ENCODE results near the gene PEX10.

The PEX10 gene

GRCh38 chr1:2402420-2402819, 9.9 kb downstream of the PEX10 start:
- FAIRE-seq: no peak

- no peak for FAIRE-seq
Measured at GRCh38 chr1:2400950-2401649, 11.3 kb downstream of the PEX10 start.

GRCh38 chr1:2400576-2400909, 11.8 kb downstream of the PEX10 start:
- no peak for FAIRE-seq

GRCh38 chr1:2399890-2400575, 12.3 kb downstream of the PEX10 start:
- no peak for FAIRE-seq

GRCh38 chr1:2398871-2399270, 13.5 kb downstream of the PEX10 start:
- no peak for FAIRE-seq

GRCh38 chr1:2397007-2397679, 15.2 kb downstream of the PEX10 start:
- FAIRE-seq: no peak

- no peak for FAIRE-seq
Measured at GRCh38 chr1:2396476-2396875, 15.9 kb downstream of the PEX10 start.

GRCh38 chr1:2396059-2396458, 16.3 kb downstream of the PEX10 start:
- FAIRE-seq: no peak

- no peak for FAIRE-seq
Measured at GRCh38 chr1:2395245-2395644, 17.1 kb downstream of the PEX10 start.

GRCh38 chr1:2394761-2395160, 17.6 kb downstream of the PEX10 start:
- no peak for FAIRE-seq

GRCh38 chr1:2394220-2394619, 18.1 kb downstream of the PEX10 start:
- no peak for FAIRE-seq

- FAIRE-seq: no peak
Measured at GRCh38 chr1:2393471-2393877, 18.9 kb downstream of the PEX10 start.

GRCh38 chr1:2392686-2393085, 19.7 kb downstream of the PEX10 start:
- FAIRE-seq: no peak

- FAIRE-seq: no peak
Measured at GRCh38 chr1:2391931-2392509, 20.3 kb downstream of the PEX10 start.

GRCh38 chr1:2391041-2391930, 21.1 kb downstream of the PEX10 start, which contains the start of the genes MORN1 and RER1:
MORN1 (minus strand) TSS chr1:2391554; CDS start chr1:2391533, 21 bp downstream.
RER1 (plus strand) TSS chr1:2391841; CDS start chr1:2395791, 3,950 bp downstream.
- FAIRE-seq: peak; percentile 97

- FAIRE-seq: no peak
Measured at GRCh38 chr1:2389644-2390043, 22.7 kb downstream of the PEX10 start.

- FAIRE-seq: no peak
Measured at GRCh38 chr1:2388004-2388913, 24.1 kb downstream of the PEX10 start.

- no peak for FAIRE-seq
Measured at GRCh38 chr1:2386636-2387611, 25.4 kb downstream of the PEX10 start.

GRCh38 chr1:2385606-2386280, 26.6 kb downstream of the PEX10 start:
- FAIRE-seq: no peak

Measured in G401.6 (cell line).